GM19395 (cell line): ENCODE results near the gene NCAPD2.
"Not testable (repeated sequence)": the region's sequence is repeated elsewhere in the genome, so short reads cannot be mapped to it uniquely, and the experiment has no call there.

ENCODE experiments used
- ATAC-seq: cut with Tn5 transposase; IDR thresholded peaks from one replicate; pipeline ENCODE4 v1.9.1; 2021; ENCODE audit warnings: mild to moderate bottlenecking, moderate library complexity; ENCODE audit not compliant: unreplicated experiment

Gene NCAPD2

GRCh38 chr12:6546016-6546415 is 52.1 kb downstream of the NCAPD2 start:
- no peak for ATAC-seq

- no peak for ATAC-seq
These were observed 53.7 kb downstream of the NCAPD2 start for GRCh38 chr12:6547566-6547965.

GRCh38 chr12:6547987-6548386 is 54.1 kb downstream of the NCAPD2 start:
- no peak for ATAC-seq

GRCh38 chr12:6548556-6548955 is 54.7 kb downstream of the NCAPD2 start:
- ATAC-seq: no peak

- no peak for ATAC-seq
These were observed 55.2 kb downstream of the NCAPD2 start for GRCh38 chr12:6548966-6549683.

- no peak for ATAC-seq
These were observed 55.8 kb downstream of the NCAPD2 start for GRCh38 chr12:6549684-6550151.

GRCh38 chr12:6550294-6551062 is 56.6 kb downstream of the NCAPD2 start:
- no peak for ATAC-seq

- no peak for ATAC-seq
These were observed 57.2 kb downstream of the NCAPD2 start for GRCh38 chr12:6551063-6551461.

- no peak for ATAC-seq
These were observed 57.7 kb downstream of the NCAPD2 start for GRCh38 chr12:6551496-6552139.

GRCh38 chr12:6552140-6552551 is 58.2 kb downstream of the NCAPD2 start:
- no peak for ATAC-seq

- ATAC-seq: no peak
These were observed 59.4 kb downstream of the NCAPD2 start for GRCh38 chr12:6553051-6553868.

- ATAC-seq: peak; percentile 58
These were observed 60.5 kb downstream of the NCAPD2 start for GRCh38 chr12:6554168-6555017.

- peak; percentile 22 for ATAC-seq
These were observed 61.3 kb downstream of the NCAPD2 start for GRCh38 chr12:6555018-6555691.

- ATAC-seq: not testable (repeated sequence)
These were observed 62.6 kb downstream of the NCAPD2 start for GRCh38 chr12:6556496-6556817.

GRCh38 chr12:6556857-6557256 is 63.0 kb downstream of the NCAPD2 start:
- no peak for ATAC-seq

GRCh38 chr12:6558014-6558760 is 64.3 kb downstream of the NCAPD2 start:
- not testable (repeated sequence) for ATAC-seq

GRCh38 chr12:6559500-6559899 is 65.6 kb downstream of the NCAPD2 start:
- no peak for ATAC-seq

- ATAC-seq: no peak
These were observed 66.8 kb downstream of the NCAPD2 start for GRCh38 chr12:6560501-6561205.
